PFSK-1 (cell line): ENCODE results near the gene GARS1.

Source experiments
- POLR2AphosphoS5 ChIP-seq: IDR thresholded peaks from 2 replicates; pipeline ENCODE4 v1.6.1; 2012; ENCODE audit warnings: low read depth, mild to moderate bottlenecking, control low read depth, low read length, moderate library complexity
- REST ChIP-seq, 2 experiments: IDR thresholded peaks; 2 replicates each; pipeline versions ENCODE4 v1.6.1 to v1.8.0; 2011 to 2012; ENCODE audit warnings: low read depth in 2 of 2, low read length in 2 of 2, control low read depth in 1 of 2, inconsistent platforms in 1 of 2, mild to moderate bottlenecking in 1 of 2, moderate library complexity in 1 of 2; ENCODE audit not compliant: insufficient read depth in 1 of 2
- SIN3A ChIP-seq: IDR thresholded peaks from 2 replicates; pipeline ENCODE4 v1.6.1; 2012; ENCODE audit warnings: mild to moderate bottlenecking, low read length, moderate library complexity, borderline replicate concordance; ENCODE audit not compliant: insufficient read depth

DNA sequence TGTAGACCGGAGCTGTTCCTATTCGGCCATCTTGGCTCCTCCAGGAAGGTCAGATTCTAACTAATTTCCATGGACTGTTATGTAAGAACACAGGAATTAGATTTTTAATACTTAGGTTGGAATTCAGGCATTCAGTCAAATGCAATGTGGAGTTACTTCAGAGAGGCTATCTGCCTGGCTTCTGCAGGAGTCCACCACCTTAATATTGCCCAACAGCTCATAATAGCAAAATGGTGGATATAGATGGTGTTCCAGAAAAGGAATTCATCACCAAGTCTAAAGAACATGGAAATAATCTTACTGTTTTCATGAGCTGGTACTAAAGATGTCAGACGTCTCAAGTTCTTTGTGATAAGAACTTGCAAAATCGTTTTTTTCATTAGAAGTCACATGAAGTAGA, 48.1 kb downstream of the GARS1 start:
- TF ChIP-seq REST (IDR thresholded peaks at IDR 0.05; ENCODE audit: insufficient read depth in 1 of 2, low read depth in 2 of 2, low read length in 2 of 2) (no peak), POLR2AphosphoS5 (no peak), SIN3A (no peak)
